Measurements from ENCODE around the gene TRIM68. TPM values are rescaled to one million over a fixed set of nuclear protein-coding genes. Genes with fewer than 3 reads are reported as not detected.

Gene TRIM68
- total RNA-seq, 1 donor from 2014 or later = 18.6 TPM

GRCh38 chr11:4643682-4644081, 35.7 kb upstream of the TRIM68 start, which contains the start of gene OR51E1:
Gene OR51E1 (plus strand): TSS chr11:4643982. CDS start chr11:4652527, 8,545 bp downstream.
- H3K9me3 ChIP-seq = no peaks in the 10 kb centered on the region
- DNase-seq (ENCODE audit: low spot score in 2 of 2) = no peak
- no peak within 1 kb of the TSS for H3K27ac ChIP-seq
- H3K27me3 ChIP-seq = no peaks in the 10 kb centered on the region
- no peak for TF ChIP-seq CTCF (IDR thresholded peaks at IDR 0.05)
- intact Hi-C loops (cut with DNase I) = no loop called here
- H3K36me3 ChIP-seq = no peaks in the 10 kb centered on the region
- H3K4me3 ChIP-seq = no peak within 1 kb of the TSS
- H3K4me1 ChIP-seq = no peaks in the 10 kb centered on the region

GRCh38 chr11:4643076-4643475, 35.0 kb upstream of the TRIM68 start:
- TF ChIP-seq CTCF (IDR thresholded peaks at IDR 0.05) = no peak
- H3K27ac ChIP-seq = no peak overlapping the region
- intact Hi-C loops (cut with DNase I) = no loop called here
- DNase-seq (ENCODE audit: low spot score in 2 of 2) = no peak
- H3K4me1 ChIP-seq = no peaks in the 10 kb centered on the region
- no peaks in the 10 kb centered on the region for H3K9me3 ChIP-seq
- no peaks in the 10 kb centered on the region for H3K36me3 ChIP-seq
- no peaks in the 10 kb centered on the region for H3K27me3 ChIP-seq
- H3K4me3 ChIP-seq = no peak overlapping the region

GRCh38 chr11:4642043-4642442, 34.0 kb upstream of the TRIM68 start:
- H3K4me1 ChIP-seq = no peaks in the 10 kb centered on the region
- intact Hi-C loops (cut with DNase I) = no loop called here
- DNase-seq (ENCODE audit: low spot score in 2 of 2) = no peak
- no peak overlapping the region for H3K4me3 ChIP-seq
- no peaks in the 10 kb centered on the region for H3K27me3 ChIP-seq
- no peak overlapping the region for H3K27ac ChIP-seq
- no peaks in the 10 kb centered on the region for H3K9me3 ChIP-seq
- no peaks in the 10 kb centered on the region for H3K36me3 ChIP-seq
- TF ChIP-seq CTCF (IDR thresholded peaks at IDR 0.05) = no peak

GRCh38 chr11:4641501-4641900, 33.5 kb upstream of the TRIM68 start:
- H3K27me3 ChIP-seq = no peaks in the 10 kb centered on the region
- no peak overlapping the region for H3K27ac ChIP-seq
- no peak for TF ChIP-seq CTCF (IDR thresholded peaks at IDR 0.05)
- H3K9me3 ChIP-seq = no peaks in the 10 kb centered on the region
- no peak for DNase-seq (ENCODE audit: low spot score in 2 of 2)
- intact Hi-C loops (cut with DNase I) = no loop called here
- no peaks in the 10 kb centered on the region for H3K36me3 ChIP-seq
- no peak overlapping the region for H3K4me3 ChIP-seq
- peaks cover 0 to 2% of the 10 kb centered on the region in 2 donors for H3K4me1 ChIP-seq

GRCh38 chr11:4639931-4640330, 31.9 kb upstream of the TRIM68 start:
- no peaks in the 10 kb centered on the region for H3K27me3 ChIP-seq
- H3K27ac ChIP-seq = no peak overlapping the region
- intact Hi-C loops (cut with DNase I) = loop anchor here (5.0 kb wide), 1 partner anchor 1167 kb away; the partner anchor contains the start of gene OR52N2
- no peak for DNase-seq (ENCODE audit: low spot score in 2 of 2)
- no peak overlapping the region for H3K4me3 ChIP-seq
- H3K36me3 ChIP-seq = no peaks in the 10 kb centered on the region
- no peaks in the 10 kb centered on the region for H3K9me3 ChIP-seq
- TF ChIP-seq CTCF (IDR thresholded peaks at IDR 0.05) = no peak
- H3K4me1 ChIP-seq = peaks cover 0 to 2% of the 10 kb centered on the region in 2 donors

GRCh38 chr11:4637662-4638047, 29.6 kb upstream of the TRIM68 start:
- intact Hi-C loops (cut with DNase I) = loop anchor here (5.0 kb wide), 1 partner anchor 1170 kb away; the partner anchor contains the start of gene OR52N2
- peaks cover 0 to 2% of the 10 kb centered on the region in 2 donors for H3K4me1 ChIP-seq
- H3K27me3 ChIP-seq = no peaks in the 10 kb centered on the region
- H3K4me3 ChIP-seq = no peak overlapping the region
- H3K36me3 ChIP-seq = no peaks in the 10 kb centered on the region
- DNase-seq (ENCODE audit: low spot score in 2 of 2) = no peak
- TF ChIP-seq CTCF (IDR thresholded peaks at IDR 0.05) = no peak
- no peaks in the 10 kb centered on the region for H3K9me3 ChIP-seq
- no peak overlapping the region for H3K27ac ChIP-seq
